IPS-15b (cell line): ENCODE measurements around the gene ARHGAP15.

Experiments
- H3K27me3 ChIP-seq: one replicate; pipeline ENCODE4 v1.6.1; 2013; ENCODE audit warnings: low read length; ENCODE audit not compliant: control insufficient read depth, insufficient read depth
- H3K36me3 ChIP-seq: one replicate; pipeline ENCODE4 v1.6.1; 2013; ENCODE audit warnings: low read length; ENCODE audit not compliant: control insufficient read depth, insufficient read depth
- H3K4me1 ChIP-seq: one replicate; pipeline ENCODE4 v1.6.1; 2013; ENCODE audit warnings: mild to moderate bottlenecking, low read length; ENCODE audit not compliant: control insufficient read depth, insufficient read depth
- H3K4me3 ChIP-seq: one replicate; pipeline ENCODE4 v1.5.1; 2013; ENCODE audit warnings: low read depth, low read length
- H3K9ac ChIP-seq: one replicate; pipeline ENCODE4 v1.6.1; 2013; ENCODE audit warnings: low read depth, mild to moderate bottlenecking, low read length
- H3K9me3 ChIP-seq: one replicate; pipeline ENCODE4 v1.6.1; 2013; ENCODE audit warnings: mild to moderate bottlenecking, low read length; ENCODE audit not compliant: control insufficient read depth, insufficient read depth

Gene ARHGAP15

DNA sequence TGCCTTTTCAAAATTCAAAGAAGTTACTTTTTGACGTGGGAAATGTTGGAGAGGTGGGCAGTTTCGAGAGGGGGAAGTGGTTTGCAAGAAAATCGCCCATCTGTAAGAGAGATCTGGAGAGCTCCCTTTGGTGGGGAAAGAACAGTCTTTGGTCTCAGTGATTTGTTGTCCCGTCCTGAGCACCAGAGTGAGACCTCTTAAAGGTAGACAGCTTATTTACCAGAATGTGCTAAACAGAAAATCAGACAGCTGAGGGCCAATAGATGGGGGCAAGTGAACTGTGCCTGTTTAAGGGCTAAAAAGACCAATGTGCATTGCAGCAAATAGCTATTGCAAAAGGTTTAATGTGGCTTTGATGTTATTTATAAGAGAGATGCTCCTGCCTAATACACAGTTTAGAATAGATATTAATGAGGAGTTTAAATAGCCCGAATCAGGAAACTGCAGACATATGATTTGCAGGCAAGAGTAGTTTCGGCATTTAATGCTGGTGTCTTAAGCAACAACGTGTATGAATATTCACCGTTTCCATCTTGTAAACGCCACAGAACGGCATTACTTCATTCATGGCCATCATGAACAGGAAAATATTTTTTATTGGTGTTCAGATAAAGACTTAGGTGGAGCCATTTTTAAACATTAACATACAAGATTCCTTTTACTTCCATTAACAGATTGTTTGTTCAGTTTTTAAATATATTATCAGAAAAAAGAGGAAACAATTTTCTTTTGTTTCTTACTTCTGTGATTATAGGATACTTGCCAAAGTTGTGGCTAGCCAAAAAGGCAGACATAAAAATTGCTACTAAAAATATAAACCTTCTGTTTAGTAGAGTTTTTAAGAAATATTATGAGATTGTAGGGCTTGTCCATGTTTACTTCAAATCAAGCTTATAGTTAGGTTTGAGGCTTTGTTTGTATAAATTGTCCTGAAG is 29.6 kb downstream of the ARHGAP15 start:
- no peak overlapping the region for H3K4me3 ChIP-seq
- H3K4me1 ChIP-seq: peaks cover 5% of the 10 kb centered on the region
- no peaks in the 10 kb centered on the region for H3K36me3 ChIP-seq
- no peaks in the 10 kb centered on the region for H3K27me3 ChIP-seq
- no peak overlapping the region for H3K9ac ChIP-seq
- H3K9me3 ChIP-seq: no peaks in the 10 kb centered on the region

DNA sequence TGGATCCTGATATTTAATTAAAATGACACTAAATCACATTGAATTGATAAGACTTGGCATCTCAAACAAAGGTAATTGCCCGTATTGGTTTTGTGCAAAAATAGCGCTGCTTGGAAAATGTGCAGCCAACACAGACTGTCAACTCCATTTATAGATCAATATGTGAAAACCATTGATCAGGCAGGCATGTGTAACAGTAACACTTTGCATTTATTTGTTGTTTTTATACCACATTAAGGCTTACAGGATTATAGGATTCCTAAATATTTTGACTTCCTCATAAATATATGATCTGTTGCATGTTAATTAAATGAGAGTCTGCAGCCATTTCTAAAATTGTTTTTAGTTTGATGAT is 30.2 kb downstream of the ARHGAP15 start:
- Histone ChIP-seq H3K9me3 (no peaks in the 10 kb centered on the region), H3K27me3 (no peaks in the 10 kb centered on the region), H3K4me1 (peaks cover 5% of the 10 kb centered on the region), H3K9ac (no peak overlapping the region), H3K4me3 (no peak overlapping the region), H3K36me3 (no peaks in the 10 kb centered on the region)

GRCh38 chr2:143160732-143161707 is 31.8 kb downstream of the ARHGAP15 start:
- no peaks in the 10 kb centered on the region for H3K27me3 ChIP-seq
- H3K9ac ChIP-seq: no peak overlapping the region
- no peak overlapping the region for H3K4me3 ChIP-seq
- no peaks in the 10 kb centered on the region for H3K9me3 ChIP-seq
- H3K4me1 ChIP-seq: no peaks in the 10 kb centered on the region
- H3K36me3 ChIP-seq: no peaks in the 10 kb centered on the region

GRCh38 chr2:143162123-143162837 is 33.1 kb downstream of the ARHGAP15 start:
- Histone ChIP-seq H3K36me3 (no peaks in the 10 kb centered on the region), H3K9ac (no peak overlapping the region), H3K4me1 (no peaks in the 10 kb centered on the region), H3K4me3 (no peak overlapping the region), H3K27me3 (no peaks in the 10 kb centered on the region), H3K9me3 (no peaks in the 10 kb centered on the region)

DNA sequence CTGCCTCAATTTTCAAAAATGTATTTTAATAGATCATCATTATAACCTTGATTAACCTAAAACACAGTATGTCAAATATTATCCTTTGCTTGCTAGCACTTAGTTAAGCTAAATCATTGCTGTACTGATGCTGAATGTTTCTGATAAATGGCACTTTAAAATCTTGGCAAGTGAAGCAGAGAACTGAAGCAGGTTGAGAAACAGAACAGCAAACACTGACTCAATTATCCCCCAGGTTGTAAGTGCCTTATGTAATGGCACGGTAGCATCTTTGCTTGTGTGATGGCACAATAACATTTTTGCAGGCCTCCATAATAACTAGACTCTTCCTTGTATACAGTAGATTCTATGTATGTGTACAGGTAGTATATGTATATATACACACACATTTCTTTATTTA is 33.8 kb downstream of the ARHGAP15 start:
- no peaks in the 10 kb centered on the region for H3K4me1 ChIP-seq
- no peaks in the 10 kb centered on the region for H3K27me3 ChIP-seq
- H3K4me3 ChIP-seq: no peak overlapping the region
- H3K9ac ChIP-seq: no peak overlapping the region
- no peaks in the 10 kb centered on the region for H3K36me3 ChIP-seq
- no peaks in the 10 kb centered on the region for H3K9me3 ChIP-seq

DNA sequence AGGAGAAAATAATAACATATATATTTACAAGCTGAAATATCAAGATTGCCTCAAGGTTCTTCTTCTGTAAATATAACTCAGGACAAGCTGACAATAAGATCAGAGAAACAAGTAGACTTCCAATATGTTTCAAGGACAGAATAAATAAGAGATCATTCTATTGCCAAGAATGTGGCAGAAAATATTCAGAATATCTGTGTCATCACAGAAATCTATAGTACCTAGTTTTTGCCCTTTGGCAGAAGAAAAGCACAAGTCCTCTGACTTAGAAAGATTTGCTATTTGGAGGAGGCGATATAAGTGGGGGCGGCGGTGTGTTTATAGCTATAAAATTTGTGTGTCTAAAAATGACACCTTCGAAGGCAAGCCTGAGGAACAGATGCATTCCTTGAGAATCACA is 34.3 kb downstream of the ARHGAP15 start:
- Histone ChIP-seq H3K9me3 (no peaks in the 10 kb centered on the region), H3K27me3 (no peaks in the 10 kb centered on the region), H3K9ac (no peak overlapping the region), H3K4me1 (no peaks in the 10 kb centered on the region), H3K4me3 (no peak overlapping the region), H3K36me3 (no peaks in the 10 kb centered on the region)

- H3K9me3 ChIP-seq: no peaks in the 10 kb centered on the region
- no peaks in the 10 kb centered on the region for H3K36me3 ChIP-seq
- no peak overlapping the region for H3K4me3 ChIP-seq
Observed at GRCh38 chr2:143165291-143165690, 36.1 kb downstream of the ARHGAP15 start.

DNA sequence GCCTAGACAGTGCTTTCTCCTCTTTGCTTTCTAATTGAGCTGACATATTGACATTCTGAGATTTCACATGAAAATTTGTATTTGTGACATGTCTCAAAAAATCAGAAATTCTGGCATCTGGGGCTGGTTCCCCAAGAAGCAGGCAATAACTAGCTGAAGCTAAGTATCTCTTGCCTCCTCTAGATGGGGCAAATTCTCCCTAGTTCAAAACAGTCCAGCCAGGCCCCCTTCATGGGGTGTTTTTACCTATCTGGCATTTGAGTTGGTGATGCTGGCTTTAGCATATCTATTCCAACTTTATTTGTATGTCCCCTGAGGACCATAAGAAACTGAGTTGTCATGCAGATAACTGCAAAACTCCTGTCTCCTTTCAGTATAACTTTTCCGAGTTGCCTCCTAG is 39.9 kb downstream of the ARHGAP15 start:
- H3K36me3 ChIP-seq: no peaks in the 10 kb centered on the region
- no peaks in the 10 kb centered on the region for H3K27me3 ChIP-seq
- no peaks in the 10 kb centered on the region for H3K9me3 ChIP-seq

More at GRCh38 chr2:143165291-143165690, 36.1 kb downstream of the ARHGAP15 start:
- Histone ChIP-seq H3K9ac (no peak overlapping the region), H3K4me1 (peaks cover 4% of the 10 kb centered on the region), H3K27me3 (no peaks in the 10 kb centered on the region)

DNA sequence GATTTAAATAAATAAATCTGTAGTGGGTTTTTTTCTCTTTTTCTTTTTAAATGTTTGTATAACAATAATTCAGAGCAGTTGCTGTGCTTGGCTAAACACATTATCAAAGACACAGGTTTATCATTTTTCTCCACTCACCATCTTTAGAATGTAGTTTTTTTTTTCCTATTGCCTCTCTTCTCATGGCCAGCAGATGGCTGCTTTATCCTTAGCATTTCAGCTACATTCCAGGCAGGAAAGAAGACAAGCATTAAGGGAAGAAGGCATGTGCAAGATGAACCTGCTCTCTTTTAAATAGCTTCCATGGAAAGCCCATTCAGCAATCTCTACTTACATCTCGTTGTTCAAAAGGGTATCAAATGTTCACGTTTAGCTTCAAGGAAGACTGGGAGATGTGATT is 42.6 kb downstream of the ARHGAP15 start:
- Histone ChIP-seq H3K9ac (no peak overlapping the region), H3K9me3 (no peaks in the 10 kb centered on the region), H3K36me3 (no peaks in the 10 kb centered on the region), H3K4me3 (no peak overlapping the region), H3K4me1 (peaks cover 6% of the 10 kb centered on the region), H3K27me3 (no peaks in the 10 kb centered on the region)

More for the DNA sequence above, 39.9 kb downstream of the ARHGAP15 start:
- no peak overlapping the region for H3K4me3 ChIP-seq
- no peak overlapping the region for H3K9ac ChIP-seq
- peaks cover 6% of the 10 kb centered on the region for H3K4me1 ChIP-seq

DNA sequence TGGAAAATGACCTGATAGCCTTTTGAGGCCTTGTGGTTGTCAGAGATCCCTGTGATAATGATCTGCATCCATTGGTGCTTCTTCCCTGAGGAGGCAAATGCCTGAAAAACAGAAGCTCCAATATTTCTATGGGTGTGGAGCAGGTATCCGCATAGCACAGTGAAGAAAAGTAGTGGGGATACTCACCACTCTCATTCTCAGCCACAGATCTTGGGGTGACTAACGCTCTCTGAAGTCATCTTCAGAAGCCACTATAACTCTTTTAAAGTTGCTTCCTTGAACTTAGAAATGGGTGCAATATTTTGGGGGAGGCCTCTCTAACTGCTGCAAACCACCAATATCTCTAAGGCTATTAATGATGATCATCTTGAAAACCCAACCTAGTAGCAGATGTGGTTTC is 46.2 kb downstream of the ARHGAP15 start:
- H3K9me3 ChIP-seq: no peaks in the 10 kb centered on the region

GRCh38 chr2:143176606-143177005 is 47.4 kb downstream of the ARHGAP15 start:
- H3K9ac ChIP-seq: no peak overlapping the region
- H3K36me3 ChIP-seq: no peaks in the 10 kb centered on the region
- no peaks in the 10 kb centered on the region for H3K27me3 ChIP-seq
- H3K4me1 ChIP-seq: no peaks in the 10 kb centered on the region
- no peak overlapping the region for H3K4me3 ChIP-seq
- no peaks in the 10 kb centered on the region for H3K9me3 ChIP-seq

More for the DNA sequence above, 46.2 kb downstream of the ARHGAP15 start:
- Histone ChIP-seq H3K27me3 (no peaks in the 10 kb centered on the region), H3K4me1 (peaks cover under 1% of the 10 kb centered on the region), H3K36me3 (no peaks in the 10 kb centered on the region), H3K9ac (no peak overlapping the region), H3K4me3 (no peak overlapping the region)
